Measurements from ENCODE around the gene EP400. TPM values are rescaled to one million over a fixed set of nuclear protein-coding genes. Genes with fewer than 3 reads are reported as not detected.

EP400 gene
- total and polyA plus RNA-seq, 9 of the 15 experiments (the other 6 are each of a cell fraction or from before 2014, with no cell fraction given) = 4.5 to 58.0 (median 7.0) TPM

DNA sequence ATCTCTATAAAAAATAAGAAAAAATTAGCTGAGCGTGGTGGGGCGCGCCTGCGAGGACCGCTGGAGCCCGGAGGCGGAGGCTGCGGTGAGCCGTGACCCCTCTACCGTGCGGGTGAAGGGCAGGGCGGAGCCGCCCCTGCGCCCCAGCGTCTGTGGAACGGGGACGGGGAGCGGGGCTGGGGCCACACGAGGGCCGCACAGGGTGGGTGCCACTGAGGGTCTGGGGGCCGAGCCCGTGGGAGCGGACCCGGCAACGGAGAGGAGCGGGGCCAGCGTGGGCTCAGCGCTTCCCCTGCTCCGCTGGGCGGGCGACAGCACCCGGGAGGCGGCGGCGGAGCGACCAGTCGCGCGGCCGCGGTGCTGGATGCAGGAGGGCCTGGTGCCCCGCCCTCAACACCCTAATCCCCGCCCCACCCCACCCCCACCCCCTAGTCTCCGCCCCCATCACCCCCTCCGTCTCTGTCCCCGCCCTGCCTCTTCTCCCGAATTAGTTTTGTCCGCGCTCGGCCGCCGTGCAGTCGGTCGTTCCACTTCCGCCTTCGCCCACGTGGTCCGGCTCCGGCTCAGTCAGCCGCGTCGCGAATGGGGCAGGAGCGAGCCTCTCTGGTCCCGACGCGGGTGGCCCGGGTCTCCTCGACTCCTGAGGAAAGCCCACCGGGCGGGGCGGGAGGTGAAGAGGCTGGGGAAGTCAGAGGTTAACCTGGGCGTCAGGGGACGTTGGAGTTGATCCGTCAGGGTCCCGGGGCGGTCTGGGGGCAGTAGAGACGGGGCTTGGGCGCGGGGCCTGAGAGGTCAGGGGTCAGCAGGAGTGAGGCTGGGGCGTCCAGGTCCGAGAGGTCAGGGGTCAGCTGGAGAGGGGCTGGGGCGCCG is 20.8 kb upstream of the EP400 start, which contains the start of gene PUS1:
Gene PUS1 (plus strand): TSS at position 566 of the 870 bp plus-strand sequence. CDS start 447 bp downstream, outside the sequence.
- peak; percentile 96 to 99 (median 97) for DNase-seq (ENCODE audit: extremely low read depth in 1 of 4, low spot score in 3 of 4)
- intact Hi-C loops (cut with micrococcal nuclease) = loop anchor here (1.0 kb wide), 1 partner anchor 69 kb away; no protein-coding TSS in a partner anchor
- H3K4me2 ChIP-seq (ENCODE audit: insufficient read depth, low read length) = peak within 1 kb of the TSS; percentile 90
- H3K27me3 ChIP-seq (ENCODE audit: control insufficient read depth in 2 of 2, insufficient read depth in 2 of 2, low read length in 2 of 2) = no peaks in the 10 kb centered on the region
- H3K36me3 ChIP-seq (ENCODE audit: control insufficient read depth, insufficient read depth, low read length) = peaks cover 38% of the 10 kb centered on the region
- peak; percentile 90 for ATAC-seq
- peaks cover 36% of the 10 kb centered on the region for H3K79me2 ChIP-seq (ENCODE audit: control insufficient read depth, insufficient read depth, low read length)
- in situ Hi-C loops (cut with MboI) = no loop called here
- H4K20me1 ChIP-seq (replicated peaks; ENCODE audit: control insufficient read depth, insufficient read depth, low read length) = peaks cover 3% of the 10 kb centered on the region
- H3K4me1 ChIP-seq (replicated peaks in 1 of 2; ENCODE audit: control insufficient read depth in 2 of 2, insufficient read depth in 2 of 2, low read length in 2 of 2) = peaks cover 14 to 38% of the 10 kb centered on the region in 2 experiments; a peak in 4 of 5 replicates
- POLR2A ChIA-PET = interaction anchor here (0.8 to 2.6 kb wide), 11 partner anchors 9 to 69 kb away, joined by 3 to 11 read pairs (median 4); partner anchors contain the start of gene EP400
- WGBS (ENCODE audit: insufficient coverage, low coverage, missing lambda C conversion rate) = 0% methylated on average over 46 of the region's 84 CpGs
- H3K9me1 ChIP-seq (ENCODE audit: control insufficient read depth, insufficient read depth, low read length) = no peaks in the 10 kb centered on the region
- CTCF ChIA-PET (ENCODE audit: low intra/inter-chr PET ratio) = interaction anchor here (0.5 to 1.5 kb wide), 2 partner anchors 21 to 27 kb away, joined by 3 to 4 read pairs; partner anchors contain the start of gene EP400
- peak; percentile 65 for FAIRE-seq
- H3K9ac ChIP-seq (ENCODE audit: insufficient read depth in 1 of 2, low read depth in 2 of 2, low read length in 2 of 2) = peak within 1 kb of the TSS; percentile 84 to 98
- H3K9me3 ChIP-seq (replicated peaks; ENCODE audit: control insufficient read depth, insufficient read depth, low read depth, low read length) = no peaks in the 10 kb centered on the region
- BruUV-seq (replicated peaks) = no TSS peak
- H2AFZ ChIP-seq (ENCODE audit: low read depth, low read length) = peak within 1 kb of the TSS; percentile 93
- H3K27ac ChIP-seq (ENCODE audit: extremely low read depth, low read depth, low read length) = peak within 1 kb of the TSS; percentile 97
- H3K4me3 ChIP-seq = peak within 1 kb of the TSS; percentile 84
- TF ChIP-seq, protein P1, sequence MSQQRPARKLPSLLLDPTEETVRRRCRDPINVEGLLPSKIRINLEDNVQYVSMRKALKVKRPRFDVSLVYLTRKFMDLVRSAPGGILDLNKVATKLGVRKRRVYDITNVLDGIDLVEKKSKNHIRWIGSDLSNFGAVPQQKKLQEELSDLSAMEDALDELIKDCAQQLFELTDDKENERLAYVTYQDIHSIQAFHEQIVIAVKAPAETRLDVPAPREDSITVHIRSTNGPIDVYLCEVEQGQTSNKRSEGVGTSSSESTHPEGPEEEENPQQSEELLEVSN (IDR thresholded peaks at IDR 0.05; ENCODE audit: borderline replicate concordance in 1 of 2, extremely low read depth in 1 of 2, insufficient read depth in 1 of 2, insufficient read length in 1 of 2, low read depth in 1 of 2, low read length in 1 of 2, poor library complexity in 1 of 2, severe bottlenecking in 1 of 2) = peak; percentile 64 to 89
- peak; percentile 81 for TF ChIP-seq POLR2AphosphoS5 (IDR thresholded peaks at IDR 0.05; ENCODE audit: control insufficient read depth, insufficient read depth, low read depth, low read length)
- TF ChIP-seq, protein P2, sequence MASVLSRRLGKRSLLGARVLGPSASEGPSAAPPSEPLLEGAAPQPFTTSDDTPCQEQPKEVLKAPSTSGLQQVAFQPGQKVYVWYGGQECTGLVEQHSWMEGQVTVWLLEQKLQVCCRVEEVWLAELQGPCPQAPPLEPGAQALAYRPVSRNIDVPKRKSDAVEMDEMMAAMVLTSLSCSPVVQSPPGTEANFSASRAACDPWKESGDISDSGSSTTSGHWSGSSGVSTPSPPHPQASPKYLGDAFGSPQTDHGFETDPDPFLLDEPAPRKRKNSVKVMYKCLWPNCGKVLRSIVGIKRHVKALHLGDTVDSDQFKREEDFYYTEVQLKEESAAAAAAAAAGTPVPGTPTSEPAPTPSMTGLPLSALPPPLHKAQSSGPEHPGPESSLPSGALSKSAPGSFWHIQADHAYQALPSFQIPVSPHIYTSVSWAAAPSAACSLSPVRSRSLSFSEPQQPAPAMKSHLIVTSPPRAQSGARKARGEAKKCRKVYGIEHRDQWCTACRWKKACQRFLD (CRISPR knock-in tag; IDR thresholded peaks at IDR 0.05) = peak; percentile 92
- TF ChIP-seq, protein P3, sequence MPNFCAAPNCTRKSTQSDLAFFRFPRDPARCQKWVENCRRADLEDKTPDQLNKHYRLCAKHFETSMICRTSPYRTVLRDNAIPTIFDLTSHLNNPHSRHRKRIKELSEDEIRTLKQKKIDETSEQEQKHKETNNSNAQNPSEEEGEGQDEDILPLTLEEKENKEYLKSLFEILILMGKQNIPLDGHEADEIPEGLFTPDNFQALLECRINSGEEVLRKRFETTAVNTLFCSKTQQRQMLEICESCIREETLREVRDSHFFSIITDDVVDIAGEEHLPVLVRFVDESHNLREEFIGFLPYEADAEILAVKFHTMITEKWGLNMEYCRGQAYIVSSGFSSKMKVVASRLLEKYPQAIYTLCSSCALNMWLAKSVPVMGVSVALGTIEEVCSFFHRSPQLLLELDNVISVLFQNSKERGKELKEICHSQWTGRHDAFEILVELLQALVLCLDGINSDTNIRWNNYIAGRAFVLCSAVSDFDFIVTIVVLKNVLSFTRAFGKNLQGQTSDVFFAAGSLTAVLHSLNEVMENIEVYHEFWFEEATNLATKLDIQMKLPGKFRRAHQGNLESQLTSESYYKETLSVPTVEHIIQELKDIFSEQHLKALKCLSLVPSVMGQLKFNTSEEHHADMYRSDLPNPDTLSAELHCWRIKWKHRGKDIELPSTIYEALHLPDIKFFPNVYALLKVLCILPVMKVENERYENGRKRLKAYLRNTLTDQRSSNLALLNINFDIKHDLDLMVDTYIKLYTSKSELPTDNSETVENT (CRISPR knock-in tag; IDR thresholded peaks at IDR 0.05) = peak; percentile 91
- peak; percentile 93 for TF ChIP-seq POLR2G (IDR thresholded peaks at IDR 0.05; ENCODE audit: low read depth, low read length)
- TF ChIP-seq SREBF2 (CRISPR knock-in tag; IDR thresholded peaks at IDR 0.05) = 0 out of 2 replicates have a peak, but pooled peaks have one; percentile 41
- peak; percentile 79 for TF ChIP-seq NEUROD1 (IDR thresholded peaks at IDR 0.05; ENCODE audit: borderline replicate concordance, low read depth, low read length, partially characterized antibody)
- TF ChIP-seq, protein P4, sequence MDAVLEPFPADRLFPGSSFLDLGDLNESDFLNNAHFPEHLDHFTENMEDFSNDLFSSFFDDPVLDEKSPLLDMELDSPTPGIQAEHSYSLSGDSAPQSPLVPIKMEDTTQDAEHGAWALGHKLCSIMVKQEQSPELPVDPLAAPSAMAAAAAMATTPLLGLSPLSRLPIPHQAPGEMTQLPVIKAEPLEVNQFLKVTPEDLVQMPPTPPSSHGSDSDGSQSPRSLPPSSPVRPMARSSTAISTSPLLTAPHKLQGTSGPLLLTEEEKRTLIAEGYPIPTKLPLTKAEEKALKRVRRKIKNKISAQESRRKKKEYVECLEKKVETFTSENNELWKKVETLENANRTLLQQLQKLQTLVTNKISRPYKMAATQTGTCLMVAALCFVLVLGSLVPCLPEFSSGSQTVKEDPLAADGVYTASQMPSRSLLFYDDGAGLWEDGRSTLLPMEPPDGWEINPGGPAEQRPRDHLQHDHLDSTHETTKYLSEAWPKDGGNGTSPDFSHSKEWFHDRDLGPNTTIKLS (IDR thresholded peaks at IDR 0.05; ENCODE audit: borderline replicate concordance, low read depth) = peak; percentile 15; the same call in 1 of the 2 replicates
- peak; percentile 98 for TF ChIP-seq ELF2 (CRISPR knock-in tag; IDR thresholded peaks at IDR 0.05)
- TF ChIP-seq, protein P5, sequence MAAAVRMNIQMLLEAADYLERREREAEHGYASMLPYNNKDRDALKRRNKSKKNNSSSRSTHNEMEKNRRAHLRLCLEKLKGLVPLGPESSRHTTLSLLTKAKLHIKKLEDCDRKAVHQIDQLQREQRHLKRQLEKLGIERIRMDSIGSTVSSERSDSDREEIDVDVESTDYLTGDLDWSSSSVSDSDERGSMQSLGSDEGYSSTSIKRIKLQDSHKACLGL (CRISPR knock-in tag; IDR thresholded peaks at IDR 0.05; ENCODE audit: borderline replicate concordance, poor library complexity, severe bottlenecking) = peak; percentile 98
